ENCODE data around the gene CCDC90B. TPM values are rescaled to one million over a fixed set of nuclear protein-coding genes. Genes with fewer than 3 reads are reported as not detected.

CCDC90B gene
- total and polyA plus RNA-seq, 2 donors (not counting 3 experiments of a cell fraction or from before 2014, with no cell fraction given), result 24.3 to 45.8 TPM

DNA sequence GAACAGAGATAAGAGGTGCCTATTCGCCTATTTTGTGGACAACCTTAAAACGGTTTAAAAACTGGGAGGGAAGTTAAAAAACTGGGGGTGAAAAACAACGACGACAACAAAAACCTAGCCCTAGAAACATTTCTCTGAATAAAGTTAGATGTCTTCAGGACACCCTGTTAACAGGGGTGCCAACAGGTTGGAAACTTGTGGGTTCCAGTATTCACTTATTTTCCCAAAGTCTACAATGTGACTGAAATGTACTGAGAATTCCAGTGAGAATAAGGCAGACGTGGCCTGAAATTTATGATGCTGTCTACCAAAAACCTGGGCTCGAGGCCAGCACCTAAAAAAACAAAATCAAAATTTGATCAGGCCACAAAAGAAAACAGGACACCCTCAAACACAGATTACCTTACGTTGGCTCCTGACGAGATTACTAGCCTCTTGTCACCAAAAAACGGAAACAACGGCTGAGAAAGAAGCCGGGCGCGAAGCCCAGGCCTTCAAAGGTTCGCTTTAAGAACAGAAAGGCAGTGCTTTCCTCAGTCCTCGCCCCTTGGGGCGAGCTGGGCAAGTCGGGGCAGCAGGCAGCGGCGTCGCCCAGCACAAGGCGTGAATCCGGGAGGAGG lies 906 bp downstream of the CCDC90B start:
- Histone ChIP-seq H3K4me3 (replicated peaks in 1 of 3; ENCODE audit: insufficient read depth in 1 of 3, low read depth in 1 of 3, low read length in 3 of 3) (peak overlapping the region; percentile 47 to 100 (median 85)), H3K36me3 (ENCODE audit: control insufficient read depth in 2 of 2, extremely low read depth in 1 of 2, insufficient read depth in 2 of 2, low read length in 2 of 2) (no peaks in the 10 kb centered on the region), H3K9me3 (replicated peaks; ENCODE audit: control insufficient read depth, insufficient read depth, low read length) (no peaks in the 10 kb centered on the region), H3K27me3 (ENCODE audit: control insufficient read depth in 2 of 2, insufficient read depth in 2 of 2, low read length in 2 of 2) (no peaks in the 10 kb centered on the region), H4K20me1 (replicated peaks; ENCODE audit: control insufficient read depth, extremely low read depth, insufficient read depth, low read length) (no peaks in the 10 kb centered on the region), H2AFZ (ENCODE audit: low read depth, low read length) (peak overlapping the region; percentile 38), H3K4me2 (ENCODE audit: insufficient read depth, low read length) (peak overlapping the region; percentile 83), H3K27ac (ENCODE audit: insufficient read depth, low read depth, low read length) (peak overlapping the region; percentile 86), H3K9ac (replicated peaks; ENCODE audit: extremely low read depth, insufficient read depth, low read length) (peak overlapping the region; percentile 90), H3K9me1 (replicated peaks; ENCODE audit: control insufficient read depth, extremely low read depth, insufficient read depth, low read length) (no peaks in the 10 kb centered on the region), H3K79me2 (ENCODE audit: control insufficient read depth, insufficient read depth, low read length) (peaks cover 36% of the 10 kb centered on the region), H3K4me1 (ENCODE audit: control insufficient read depth, extremely low read depth, insufficient read depth, low read length) (peaks cover 9% of the 10 kb centered on the region)
- ChIA-PET CTCF (interaction anchor here (0.8 to 1.0 kb wide), 2 partner anchors 8 to 10 kb away, joined by 3 to 5 read pairs; no protein-coding TSS in a partner anchor), POLR2A (interaction anchor here (1.0 to 1.2 kb wide), 2 partner anchors 27 to 128 kb away, joined by 3 to 5 read pairs; partner anchors contain the start of gene PCF11)
- TF ChIP-seq MYC (IDR thresholded peaks at IDR 0.05; ENCODE audit: low read depth, low read length) (peak; percentile 71), POLR2AphosphoS5 (IDR thresholded peaks at IDR 0.05; ENCODE audit: insufficient read depth, low read depth, low read length) (no peak), JUN (IDR thresholded peaks at IDR 0.05; ENCODE audit: borderline replicate concordance, insufficient read depth, insufficient read length, low read depth) (no peak)
- TF ChIP-seq, protein P1, sequence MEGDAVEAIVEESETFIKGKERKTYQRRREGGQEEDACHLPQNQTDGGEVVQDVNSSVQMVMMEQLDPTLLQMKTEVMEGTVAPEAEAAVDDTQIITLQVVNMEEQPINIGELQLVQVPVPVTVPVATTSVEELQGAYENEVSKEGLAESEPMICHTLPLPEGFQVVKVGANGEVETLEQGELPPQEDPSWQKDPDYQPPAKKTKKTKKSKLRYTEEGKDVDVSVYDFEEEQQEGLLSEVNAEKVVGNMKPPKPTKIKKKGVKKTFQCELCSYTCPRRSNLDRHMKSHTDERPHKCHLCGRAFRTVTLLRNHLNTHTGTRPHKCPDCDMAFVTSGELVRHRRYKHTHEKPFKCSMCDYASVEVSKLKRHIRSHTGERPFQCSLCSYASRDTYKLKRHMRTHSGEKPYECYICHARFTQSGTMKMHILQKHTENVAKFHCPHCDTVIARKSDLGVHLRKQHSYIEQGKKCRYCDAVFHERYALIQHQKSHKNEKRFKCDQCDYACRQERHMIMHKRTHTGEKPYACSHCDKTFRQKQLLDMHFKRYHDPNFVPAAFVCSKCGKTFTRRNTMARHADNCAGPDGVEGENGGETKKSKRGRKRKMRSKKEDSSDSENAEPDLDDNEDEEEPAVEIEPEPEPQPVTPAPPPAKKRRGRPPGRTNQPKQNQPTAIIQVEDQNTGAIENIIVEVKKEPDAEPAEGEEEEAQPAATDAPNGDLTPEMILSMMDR (IDR thresholded peaks at IDR 0.05; ENCODE audit: extremely low read depth in 1 of 2, insufficient read depth in 1 of 2, low read depth in 1 of 2, low read length in 2 of 2), result no peak
- TSS peak; percentile 53 for BruUV-seq (replicated peaks)
- FAIRE-seq (peak; percentile 31), DNase-seq (ENCODE audit: low read depth, low spot score) (no peak)
- dilution Hi-C loops (cut with MboI; ENCODE audit: extremely low pct_ligation_motif_present, low sequenced_read_pairs), result no loop called here
- intact Hi-C loops (cut with micrococcal nuclease), result loop anchor here (1.0 to 10.0 kb wide), 3 partner anchors 27 to 380 kb away; partner anchors contain the start of genes DDIAS and PRCP
